HepG2 (cell line): Measurements from ENCODE around the gene IL16. TPM values are rescaled to one million over a fixed set of nuclear protein-coding genes. Genes with fewer than 3 reads are reported as not detected.

ENCODE experiments used
- ATAC-seq: fragments of 200-7000 bp; cut with Tn5 transposase; 3 replicates; pipeline ENCODE4 v1.9.1; 2020; ENCODE audit warnings: mild to moderate bottlenecking, moderate library complexity
- BruUV-seq: library from RNA; stranded (reverse); fragments of 400-500 nt; replicated peaks from 2 replicates; lab custom pipeline; 2021; lab: Mats Ljungman, UMichigan
- CTCF ChIA-PET: fragments of 300-600 bp; formaldehyde crosslinking; extraction: SDS; loops from one replicate; lab custom pipeline; 2021; ENCODE audit warnings: low total read pairs, inconsistent platforms, low intra/inter-chr PET ratio; lab: Yijun Ruan, JAX
- POLR2A ChIA-PET: fragments of 350-600 bp; sonication (Branson Sonifier 250); formaldehyde crosslinking; loops from one replicate; lab custom pipeline; 2020; ENCODE audit warnings: antibody characterized with exemption, inconsistent platforms; lab: Yijun Ruan, JAX
- DNase-seq: peaks from one replicate; pipeline ENCODE4 v3.0.0-alpha.2; 2015; ENCODE audit warnings: low spot score
- FAIRE-seq: peaks from 3 replicates; lab custom pipeline; 2011; peaks lifted over from hg19 to GRCh38; lab: Jason Lieb, UNC
- H2AFZ ChIP-seq: one replicate; pipeline ENCODE4 v1.6.1; 2011; ENCODE audit warnings: low read length, inconsistent platforms
- H3K27ac ChIP-seq: fragments of 300-600 bp; 3 replicates; pipeline ENCODE4 v1.8.0; 2011; ENCODE audit warnings: mixed run types, mild to moderate bottlenecking, mixed read lengths, low read length, inconsistent platforms; ENCODE audit not compliant: insufficient read depth; ENCODE audit errors: extremely low read length
- H3K27me3 ChIP-seq, 2 experiments: fragments of 200-600 bp in 1 of 2; 2 replicates in 1 of 2; 3 replicates in 1 of 2; pipeline versions ENCODE4 v1.6.0 to v1.8.0; 2011; ENCODE audit warnings: low read length in 2 of 2, mild to moderate bottlenecking in 2 of 2, moderate library complexity in 2 of 2, inconsistent platforms in 1 of 2; ENCODE audit not compliant: insufficient read depth in 2 of 2, control insufficient read depth in 1 of 2
- H3K36me3 ChIP-seq, 2 experiments: fragments of 200-600 bp in 1 of 2; replicated peaks in 1 of 2; 2 replicates in 1 of 2; 3 replicates in 1 of 2; pipeline versions ENCODE4 v1.5.1 to v1.8.0; 2011; ENCODE audit warnings: low read length in 2 of 2, inconsistent platforms in 1 of 2; ENCODE audit not compliant: insufficient read depth in 2 of 2, control insufficient read depth in 1 of 2
- H3K4me1 ChIP-seq: 2 replicates; pipeline ENCODE4 v1.5.1; 2012; ENCODE audit warnings: low read length, inconsistent platforms; ENCODE audit not compliant: insufficient read depth
- H3K4me2 ChIP-seq: 2 replicates; pipeline ENCODE4 v1.6.0; 2011; ENCODE audit warnings: low read depth, low read length, inconsistent platforms
- H3K4me3 ChIP-seq, 3 experiments: fragments of 200-600 bp in 1 of 3; sonication (generic), shearing (Covaris generic) in 1 of 3; replicated peaks in 1 of 3; 2 replicates each; pipeline ENCODE4 v1.5.1; 2011 to 2016; ENCODE audit warnings: low read length in 3 of 3, inconsistent platforms in 2 of 3, low read depth in 2 of 3, mild to moderate bottlenecking in 2 of 3, control low read depth in 1 of 3, mixed read lengths in 1 of 3; ENCODE audit not compliant: insufficient read depth in 1 of 3
- H3K79me2 ChIP-seq: one replicate; pipeline ENCODE4 v1.6.1; 2011; ENCODE audit warnings: low read length, inconsistent platforms; ENCODE audit not compliant: insufficient read depth
- H3K9ac ChIP-seq: 2 replicates; pipeline ENCODE4 v1.6.0; 2011; ENCODE audit warnings: mild to moderate bottlenecking, low read depth, low read length, inconsistent platforms; ENCODE audit not compliant: insufficient read depth
- H3K9me3 ChIP-seq: 2 replicates; pipeline ENCODE4 v1.5.1; 2012; ENCODE audit warnings: mild to moderate bottlenecking, low read length
- H4K20me1 ChIP-seq: 2 replicates; pipeline ENCODE4 v1.6.0; 2011; ENCODE audit warnings: inconsistent platforms, mild to moderate bottlenecking, low read length, moderate library complexity; ENCODE audit not compliant: insufficient read depth
- GATAD2A ChIP-seq: IDR thresholded peaks from 2 replicates; pipeline ENCODE4 v1.6.1; 2016
- HNF4A ChIP-seq: sonication (generic); formaldehyde crosslinking; IDR thresholded peaks from 2 replicates; pipeline ENCODE4 v1.4.0; 2020; ENCODE audit warnings: missing genetic modification reagents
- KDM3A ChIP-seq: IDR thresholded peaks from 2 replicates; pipeline ENCODE4 v1.6.1; 2018; ENCODE audit warnings: low read depth, missing compliant biosample characterization
- NFYC ChIP-seq: IDR thresholded peaks from 2 replicates; pipeline ENCODE4 v1.6.1; 2016; ENCODE audit warnings: missing genetic modification reagents, missing compliant biosample characterization
- NRL ChIP-seq: sonication (generic); formaldehyde crosslinking; IDR thresholded peaks from 2 replicates; pipeline ENCODE4 v1.5.0; 2020; ENCODE audit warnings: missing genetic modification reagents, mild to moderate bottlenecking, moderate library complexity, borderline replicate concordance
- SP5 ChIP-seq: IDR thresholded peaks from 2 replicates; pipeline ENCODE4 v1.6.1; 2016; ENCODE audit warnings: low read depth, borderline replicate concordance
- ZNF10 ChIP-seq: sonication (generic); formaldehyde crosslinking; IDR thresholded peaks from 2 replicates; pipeline ENCODE4 v1.4.0; 2020; ENCODE audit warnings: mild to moderate bottlenecking, low read depth, missing genetic modification reagents, borderline replicate concordance
- ZNF101 ChIP-seq: sonication (generic); formaldehyde crosslinking; IDR thresholded peaks from 2 replicates; pipeline ENCODE4 v1.4.0; 2020; ENCODE audit warnings: mild to moderate bottlenecking, low read depth, missing genetic modification reagents, borderline replicate concordance
- ZNF136 ChIP-seq: sonication (generic); formaldehyde crosslinking; IDR thresholded peaks from 2 replicates; pipeline ENCODE4 v1.8.1; 2022; ENCODE audit warnings: low read depth, mild to moderate bottlenecking, moderate library complexity, missing genetic modification reagents
- ZNF589 ChIP-seq: sonication (generic); formaldehyde crosslinking; conservative IDR thresholded peaks from 2 replicates; pipeline ENCODE4 v1.8.0; 2022; ENCODE audit warnings: mild to moderate bottlenecking, moderate library complexity, missing genetic modification reagents
- ZNF678 ChIP-seq: sonication (generic); formaldehyde crosslinking; IDR thresholded peaks from 2 replicates; pipeline ENCODE4 v1.4.0; 2020; ENCODE audit warnings: mild to moderate bottlenecking, missing genetic modification reagents
- ZNF782 ChIP-seq: sonication (generic); formaldehyde crosslinking; IDR thresholded peaks from 2 replicates; pipeline ENCODE4 v1.4.0; 2020; ENCODE audit warnings: missing genetic modification reagents, mild to moderate bottlenecking, borderline replicate concordance
- ZNF784 ChIP-seq: sonication (generic); formaldehyde crosslinking; IDR thresholded peaks from 2 replicates; pipeline ENCODE4 v1.5.1; 2020; ENCODE audit warnings: missing genetic modification reagents, mild to moderate bottlenecking, borderline replicate concordance
- WGBS: methylation state at CpG from one replicate; pipeline ENCODE4 v1.1.6; 2017; ENCODE audit warnings: low lambda C conversion rate; 5-methylcytosine and 5-hydroxymethylcytosine counted together
- in situ Hi-C: cut with HindIII; loops from 2 replicates; pipeline ENCODE4 v1.10.0; 2017; ENCODE audit warnings: low pct_unique_long_range_greater_than_20kb; ENCODE audit not compliant: extremely low pct_ligation_motif_present
- intact Hi-C: fragments of 100-400 bp; cut with micrococcal nuclease; formaldehyde crosslinking; loops from one replicate; pipeline ENCODE4 v1.10.0; 2022; ENCODE audit not compliant: unreplicated experiment
- polyA plus RNA-seq, 8 experiments: library from polyadenylated mRNA; depleted of rRNA in 3 of 8; stranded (reverse) in 7 of 8; unstranded in 1 of 8; fragments of >200 nt; fragmentation: Illumina TruSeq in 4 of 8; extraction: Trizol in 4 of 8; gene quantifications; 2 replicates each; pipeline versions ENCODE4 v1.2.1 to v1.2.3, GENCODE V29; 2011 to 2016; ENCODE audit warnings: low read depth in 4 of 8, missing spikeins in 1 of 8, mixed read lengths in 1 of 8; ENCODE audit not compliant: insufficient read depth in 1 of 8
- total RNA-seq, 5 experiments: library from RNA; depleted of rRNA; stranded (reverse); fragments of >200 nt; fragmentation: Illumina TruSeq; extraction: Trizol; gene quantifications; 2 replicates each; pipeline ENCODE4 v1.2.3, GENCODE V29; 2016; ENCODE audit warnings: low read depth in 1 of 5
- TF ChIP-seq, protein P1 (sequence below): sonication (generic); formaldehyde crosslinking; IDR thresholded peaks from 2 replicates; pipeline ENCODE4 v1.4.0; 2020; ENCODE audit warnings: missing genetic modification reagents, borderline replicate concordance
- TF ChIP-seq, protein P2 (sequence below): sonication (generic); formaldehyde crosslinking; IDR thresholded peaks from 2 replicates; pipeline ENCODE4 v1.4.0; 2020; ENCODE audit warnings: mild to moderate bottlenecking, missing genetic modification reagents, borderline replicate concordance

The IL16 gene
- total and polyA plus RNA-seq, 2 of the 13 experiments (the other 11 are each of a cell fraction or from before 2014, with no cell fraction given), result 0.03 TPM; not detected in 1

- CTCF ChIA-PET, result no interaction called here
- POLR2A ChIA-PET, result no interaction called here
- Histone ChIP-seq H3K79me2 (no peaks in the 10 kb centered on the region), H3K27ac (no peak overlapping the region), H3K4me2 (no peak overlapping the region), H3K4me1 (no peaks in the 10 kb centered on the region), H3K4me3 (no peak overlapping the region), H3K36me3 (no peaks in the 10 kb centered on the region), H3K9ac (no peak overlapping the region), H4K20me1 (no peaks in the 10 kb centered on the region), H2AFZ (no peak overlapping the region), H3K9me3 (no peaks in the 10 kb centered on the region), H3K27me3 (peaks cover 0 to 28% of the 10 kb centered on the region in 2 experiments; a peak in 1 of 5 replicates)
- BruUV-seq, result no TSS peak
- DNase-seq (no peak), FAIRE-seq (no peak), ATAC-seq (no peak)
- 25% methylated on average over 7 of the region's 7 CpGs for WGBS
- TF ChIP-seq ZNF678 (CRISPR knock-in tag) (no peak), NFYC (CRISPR knock-in tag) (no peak), ZNF589 (CRISPR knock-in tag) (no peak), ZNF101 (CRISPR knock-in tag) (no peak), SP5 (CRISPR knock-in tag) (no peak), ZNF136 (CRISPR knock-in tag) (no peak), KDM3A (CRISPR knock-in tag) (no peak), GATAD2A (CRISPR knock-in tag) (no peak), ZNF10 (CRISPR knock-in tag) (no peak), ZNF782 (CRISPR knock-in tag) (no peak), HNF4A (CRISPR knock-in tag) (no peak), ZNF784 (CRISPR knock-in tag) (no peak), NRL (CRISPR knock-in tag) (no peak)
- TF ChIP-seq, protein P1, sequence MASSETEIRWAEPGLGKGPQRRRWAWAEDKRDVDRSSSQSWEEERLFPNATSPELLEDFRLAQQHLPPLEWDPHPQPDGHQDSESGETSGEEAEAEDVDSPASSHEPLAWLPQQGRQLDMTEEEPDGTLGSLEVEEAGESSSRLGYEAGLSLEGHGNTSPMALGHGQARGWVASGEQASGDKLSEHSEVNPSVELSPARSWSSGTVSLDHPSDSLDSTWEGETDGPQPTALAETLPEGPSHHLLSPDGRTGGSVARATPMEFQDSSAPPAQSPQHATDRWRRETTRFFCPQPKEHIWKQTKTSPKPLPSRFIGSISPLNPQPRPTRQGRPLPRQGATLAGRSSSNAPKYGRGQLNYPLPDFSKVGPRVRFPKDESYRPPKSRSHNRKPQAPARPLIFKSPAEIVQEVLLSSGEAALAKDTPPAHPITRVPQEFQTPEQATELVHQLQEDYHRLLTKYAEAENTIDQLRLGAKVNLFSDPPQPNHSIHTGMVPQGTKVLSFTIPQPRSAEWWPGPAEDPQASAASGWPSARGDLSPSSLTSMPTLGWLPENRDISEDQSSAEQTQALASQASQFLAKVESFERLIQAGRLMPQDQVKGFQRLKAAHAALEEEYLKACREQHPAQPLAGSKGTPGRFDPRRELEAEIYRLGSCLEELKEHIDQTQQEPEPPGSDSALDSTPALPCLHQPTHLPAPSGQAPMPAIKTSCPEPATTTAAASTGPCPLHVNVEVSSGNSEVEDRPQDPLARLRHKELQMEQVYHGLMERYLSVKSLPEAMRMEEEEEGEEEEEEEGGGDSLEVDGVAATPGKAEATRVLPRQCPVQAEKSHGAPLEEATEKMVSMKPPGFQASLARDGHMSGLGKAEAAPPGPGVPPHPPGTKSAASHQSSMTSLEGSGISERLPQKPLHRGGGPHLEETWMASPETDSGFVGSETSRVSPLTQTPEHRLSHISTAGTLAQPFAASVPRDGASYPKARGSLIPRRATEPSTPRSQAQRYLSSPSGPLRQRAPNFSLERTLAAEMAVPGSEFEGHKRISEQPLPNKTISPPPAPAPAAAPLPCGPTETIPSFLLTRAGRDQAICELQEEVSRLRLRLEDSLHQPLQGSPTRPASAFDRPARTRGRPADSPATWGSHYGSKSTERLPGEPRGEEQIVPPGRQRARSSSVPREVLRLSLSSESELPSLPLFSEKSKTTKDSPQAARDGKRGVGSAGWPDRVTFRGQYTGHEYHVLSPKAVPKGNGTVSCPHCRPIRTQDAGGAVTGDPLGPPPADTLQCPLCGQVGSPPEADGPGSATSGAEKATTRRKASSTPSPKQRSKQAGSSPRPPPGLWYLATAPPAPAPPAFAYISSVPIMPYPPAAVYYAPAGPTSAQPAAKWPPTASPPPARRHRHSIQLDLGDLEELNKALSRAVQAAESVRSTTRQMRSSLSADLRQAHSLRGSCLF (CRISPR knock-in tag), result no peak
- TF ChIP-seq, protein P2, sequence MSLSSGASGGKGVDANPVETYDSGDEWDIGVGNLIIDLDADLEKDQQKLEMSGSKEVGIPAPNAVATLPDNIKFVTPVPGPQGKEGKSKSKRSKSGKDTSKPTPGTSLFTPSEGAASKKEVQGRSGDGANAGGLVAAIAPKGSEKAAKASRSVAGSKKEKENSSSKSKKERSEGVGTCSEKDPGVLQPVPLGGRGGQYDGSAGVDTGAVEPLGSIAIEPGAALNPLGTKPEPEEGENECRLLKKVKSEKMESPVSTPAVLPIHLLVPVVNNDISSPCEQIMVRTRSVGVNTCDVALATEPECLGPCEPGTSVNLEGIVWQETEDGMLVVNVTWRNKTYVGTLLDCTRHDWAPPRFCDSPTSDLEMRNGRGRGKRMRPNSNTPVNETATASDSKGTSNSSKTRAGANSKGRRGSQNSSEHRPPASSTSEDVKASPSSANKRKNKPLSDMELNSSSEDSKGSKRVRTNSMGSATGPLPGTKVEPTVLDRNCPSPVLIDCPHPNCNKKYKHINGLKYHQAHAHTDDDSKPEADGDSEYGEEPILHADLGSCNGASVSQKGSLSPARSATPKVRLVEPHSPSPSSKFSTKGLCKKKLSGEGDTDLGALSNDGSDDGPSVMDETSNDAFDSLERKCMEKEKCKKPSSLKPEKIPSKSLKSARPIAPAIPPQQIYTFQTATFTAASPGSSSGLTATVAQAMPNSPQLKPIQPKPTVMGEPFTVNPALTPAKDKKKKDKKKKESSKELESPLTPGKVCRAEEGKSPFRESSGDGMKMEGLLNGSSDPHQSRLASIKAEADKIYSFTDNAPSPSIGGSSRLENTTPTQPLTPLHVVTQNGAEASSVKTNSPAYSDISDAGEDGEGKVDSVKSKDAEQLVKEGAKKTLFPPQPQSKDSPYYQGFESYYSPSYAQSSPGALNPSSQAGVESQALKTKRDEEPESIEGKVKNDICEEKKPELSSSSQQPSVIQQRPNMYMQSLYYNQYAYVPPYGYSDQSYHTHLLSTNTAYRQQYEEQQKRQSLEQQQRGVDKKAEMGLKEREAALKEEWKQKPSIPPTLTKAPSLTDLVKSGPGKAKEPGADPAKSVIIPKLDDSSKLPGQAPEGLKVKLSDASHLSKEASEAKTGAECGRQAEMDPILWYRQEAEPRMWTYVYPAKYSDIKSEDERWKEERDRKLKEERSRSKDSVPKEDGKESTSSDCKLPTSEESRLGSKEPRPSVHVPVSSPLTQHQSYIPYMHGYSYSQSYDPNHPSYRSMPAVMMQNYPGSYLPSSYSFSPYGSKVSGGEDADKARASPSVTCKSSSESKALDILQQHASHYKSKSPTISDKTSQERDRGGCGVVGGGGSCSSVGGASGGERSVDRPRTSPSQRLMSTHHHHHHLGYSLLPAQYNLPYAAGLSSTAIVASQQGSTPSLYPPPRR (CRISPR knock-in tag), result no peak
- intact Hi-C loops, result no loop called here
- in situ Hi-C loops, result no loop called here
Measured at GRCh38 chr15:81197255-81197630, 564 bp downstream of the IL16 start.
